HUES64 (cell line): Measurements from ENCODE around the gene TEX53.
A peak's percentile ranks its signal among the peaks of the same experiment; 100 is the strongest.

Source experiments
- H3K27ac ChIP-seq: 2 replicates; pipeline ENCODE4 v1.7.0; 2013; ENCODE audit warnings: low read depth, low read length, inconsistent platforms
- H3K27me3 ChIP-seq: 2 replicates; pipeline ENCODE4 v1.6.1; 2013; ENCODE audit warnings: mild to moderate bottlenecking, low read length; ENCODE audit not compliant: insufficient read depth
- H3K36me3 ChIP-seq: 2 replicates; pipeline ENCODE4 v1.6.1; 2013; ENCODE audit warnings: mild to moderate bottlenecking, low read length; ENCODE audit not compliant: insufficient read depth
- H3K4me1 ChIP-seq: 2 replicates; pipeline ENCODE4 v1.6.1; 2013; ENCODE audit warnings: mild to moderate bottlenecking, low read length, moderate library complexity; ENCODE audit not compliant: insufficient read depth
- H3K4me3 ChIP-seq: 2 replicates; pipeline ENCODE4 v1.5.1; 2013; ENCODE audit warnings: mild to moderate bottlenecking, low read length, moderate library complexity
- H3K9ac ChIP-seq: 2 replicates; pipeline ENCODE4 v1.6.1; 2013; ENCODE audit warnings: mild to moderate bottlenecking, low read depth, low read length
- H3K9me3 ChIP-seq: 2 replicates; pipeline ENCODE4 v1.6.1; 2013; ENCODE audit warnings: low read depth, low read length; ENCODE audit not compliant: insufficient read depth
- WGBS: fragments of 150-250, 120-280 bp; methylation state at CpG from one replicate; pipeline ENCODE4 v1.1.7; 2013; ENCODE audit warnings: missing lambda C conversion rate; 5-methylcytosine and 5-hydroxymethylcytosine counted together

TEX53 gene

GRCh38 chr9:114614373-114614772 is 43.2 kb downstream of the TEX53 start:
- Histone ChIP-seq H3K4me1 (peaks cover 16% of the 10 kb centered on the region), H3K9me3 (no peaks in the 10 kb centered on the region), H3K36me3 (no peaks in the 10 kb centered on the region; the same call in 1 of the 2 replicates), H3K4me3 (no peak overlapping the region), H3K27ac (no peak overlapping the region), H3K9ac (no peak overlapping the region), H3K27me3 (peaks cover 11% of the 10 kb centered on the region)
- 99% methylated on average over 3 of the region's 3 CpGs for WGBS

GRCh38 chr9:114613919-114614318 is 43.7 kb downstream of the TEX53 start:
- no peak overlapping the region for H3K9ac ChIP-seq
- no peaks in the 10 kb centered on the region; the same call in 1 of the 2 replicates for H3K36me3 ChIP-seq
- 89% methylated on average over 2 of the region's 3 CpGs for WGBS
- peaks cover 11% of the 10 kb centered on the region for H3K27me3 ChIP-seq
- H3K4me1 ChIP-seq, result peaks cover 16% of the 10 kb centered on the region
- no peak overlapping the region for H3K4me3 ChIP-seq
- H3K9me3 ChIP-seq, result no peaks in the 10 kb centered on the region
- H3K27ac ChIP-seq, result no peak overlapping the region

- Histone ChIP-seq H3K4me1 (peaks cover 16% of the 10 kb centered on the region), H3K9me3 (no peaks in the 10 kb centered on the region), H3K27ac (no peak overlapping the region), H3K4me3 (no peak overlapping the region), H3K36me3 (no peaks in the 10 kb centered on the region; the same call in 1 of the 2 replicates), H3K9ac (no peak overlapping the region), H3K27me3 (peaks cover 11% of the 10 kb centered on the region)
- WGBS, result 89% methylated on average over 7 of the region's 7 CpGs
Measured at GRCh38 chr9:114613087-114613486, 44.5 kb downstream of the TEX53 start.

DNA sequence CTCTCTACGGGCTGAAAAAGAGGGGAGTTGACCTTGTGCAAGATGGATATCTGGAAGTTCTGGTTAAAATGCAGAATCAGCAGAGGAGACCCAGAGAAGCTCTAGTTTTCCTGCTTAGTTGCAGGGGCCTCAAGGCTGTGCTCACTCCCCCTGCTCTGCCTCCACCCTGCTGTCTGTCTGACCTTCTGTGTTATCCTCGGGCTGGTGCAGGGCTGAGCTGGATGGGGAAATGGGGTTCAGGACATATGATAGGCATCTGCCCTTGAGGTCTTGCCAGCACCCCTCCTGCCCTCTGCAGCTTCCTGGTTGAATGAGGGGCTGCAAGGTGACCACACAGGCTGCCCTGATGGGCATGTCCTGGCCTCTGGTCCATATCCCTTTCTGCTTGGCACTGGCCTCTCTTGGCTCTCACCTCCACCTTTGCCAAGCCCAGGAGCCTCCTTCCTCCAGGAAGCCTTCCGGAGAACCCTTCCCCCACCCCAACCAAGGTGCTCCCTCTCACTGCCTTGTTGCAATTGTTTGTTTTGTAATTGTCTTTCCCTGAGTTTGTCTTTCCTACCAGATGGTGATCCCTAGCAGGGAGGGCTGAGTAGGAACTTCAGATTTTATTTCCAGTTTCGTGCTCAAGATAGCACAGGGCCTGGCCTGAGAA is 45.2 kb downstream of the TEX53 start:
- Histone ChIP-seq H3K27me3 (peaks cover 11% of the 10 kb centered on the region), H3K9ac (no peak overlapping the region), H3K27ac (no peak overlapping the region), H3K36me3 (no peaks in the 10 kb centered on the region; the same call in 1 of the 2 replicates), H3K9me3 (no peaks in the 10 kb centered on the region), H3K4me3 (peak overlapping the region; percentile 63), H3K4me1 (peaks cover 16% of the 10 kb centered on the region)
- whole genome bisulfite sequencing, result 61% methylated on average over 4 of the region's 4 CpGs

GRCh38 chr9:114611516-114612271 is 45.9 kb downstream of the TEX53 start:
- peaks cover 16% of the 10 kb centered on the region for H3K4me1 ChIP-seq
- H3K27ac ChIP-seq, result no peak overlapping the region; the same call in 1 of the 2 replicates
- no peaks in the 10 kb centered on the region for H3K36me3 ChIP-seq
- peak overlapping the region; percentile 63 for H3K4me3 ChIP-seq
- H3K9ac ChIP-seq, result peak overlapping the region; percentile 76
- H3K27me3 ChIP-seq, result peaks cover 11% of the 10 kb centered on the region
- no peaks in the 10 kb centered on the region for H3K9me3 ChIP-seq
- 11% methylated on average over 58 of the region's 58 CpGs for WGBS

DNA sequence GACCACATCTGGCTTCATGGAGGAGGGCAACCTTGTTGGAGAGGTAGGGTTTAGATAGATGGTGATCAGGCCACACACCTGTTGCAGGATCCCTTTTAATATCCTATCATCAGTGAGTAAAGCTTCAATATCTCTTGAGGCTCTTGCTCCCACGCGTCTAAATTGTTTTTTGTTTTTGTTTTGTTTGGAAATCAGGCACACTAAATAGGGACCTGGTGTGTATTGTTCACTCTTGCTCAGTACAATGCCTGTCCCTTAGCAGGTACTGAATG is 49.1 kb downstream of the TEX53 start:
- no peak overlapping the region for H3K27ac ChIP-seq
- 95% methylated on average over 2 of the region's 2 CpGs for WGBS
- H3K4me1 ChIP-seq, result peaks cover 16% of the 10 kb centered on the region
- peaks cover 11% of the 10 kb centered on the region for H3K27me3 ChIP-seq
- no peak overlapping the region for H3K4me3 ChIP-seq
- no peaks in the 10 kb centered on the region for H3K36me3 ChIP-seq
- H3K9ac ChIP-seq, result no peak overlapping the region
- H3K9me3 ChIP-seq, result no peaks in the 10 kb centered on the region

GRCh38 chr9:114607671-114608524 is 49.7 kb downstream of the TEX53 start:
- no peak overlapping the region for H3K4me3 ChIP-seq
- H3K9me3 ChIP-seq, result no peaks in the 10 kb centered on the region
- H3K27me3 ChIP-seq, result peaks cover 11% of the 10 kb centered on the region
- no peaks in the 10 kb centered on the region for H3K36me3 ChIP-seq
- H3K9ac ChIP-seq, result no peak overlapping the region
- 92% methylated on average over 6 of the region's 6 CpGs for WGBS
- peaks cover 11% of the 10 kb centered on the region for H3K4me1 ChIP-seq
- no peak overlapping the region for H3K27ac ChIP-seq

DNA sequence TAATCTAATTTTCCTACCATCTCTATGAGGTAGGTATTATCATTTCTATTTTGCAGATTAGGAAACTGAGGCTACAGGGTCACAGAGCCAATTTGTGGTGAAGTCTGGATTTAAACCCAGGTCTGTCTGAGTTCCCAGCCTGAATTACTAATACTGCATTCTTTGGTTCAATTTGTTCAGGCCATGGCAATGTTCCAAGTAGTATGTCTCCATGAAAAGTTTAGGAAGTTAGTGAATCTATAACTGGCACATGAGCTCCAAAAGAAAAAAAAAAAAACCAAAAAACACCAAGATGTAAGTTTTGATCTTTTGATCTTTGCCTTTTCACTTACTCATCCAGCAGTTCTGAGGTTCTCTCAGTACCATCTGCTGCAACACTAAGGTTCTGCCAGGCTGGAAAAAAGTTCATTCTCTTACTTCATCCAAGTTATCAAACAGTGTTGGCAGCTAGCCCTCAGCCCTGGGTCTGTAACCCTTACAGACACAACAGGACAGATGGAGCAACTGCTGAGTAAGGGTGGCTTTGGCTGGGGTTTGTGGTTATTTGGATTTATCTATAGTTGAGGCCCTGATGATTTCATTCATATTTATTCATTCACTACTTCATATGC is 50.9 kb downstream of the TEX53 start:
- Histone ChIP-seq H3K9ac (no peak overlapping the region), H3K9me3 (no peaks in the 10 kb centered on the region), H3K4me3 (no peak overlapping the region), H3K36me3 (no peaks in the 10 kb centered on the region), H3K4me1 (peaks cover under 1% of the 10 kb centered on the region; the same call in 1 of the 2 replicates), H3K27ac (no peak overlapping the region), H3K27me3 (peaks cover 11% of the 10 kb centered on the region)
